G401.6 (cell line): Measurements from ENCODE around the gene TNS3.
"Not testable (repeated sequence)": the region's sequence is repeated elsewhere in the genome, so short reads cannot be mapped to it uniquely, and the experiment has no call there.

Source experiments
- FAIRE-seq: peaks from 2 replicates; lab custom pipeline; 2012; peaks lifted over from hg19 to GRCh38; lab: Jason Lieb, UNC

Gene TNS3

DNA sequence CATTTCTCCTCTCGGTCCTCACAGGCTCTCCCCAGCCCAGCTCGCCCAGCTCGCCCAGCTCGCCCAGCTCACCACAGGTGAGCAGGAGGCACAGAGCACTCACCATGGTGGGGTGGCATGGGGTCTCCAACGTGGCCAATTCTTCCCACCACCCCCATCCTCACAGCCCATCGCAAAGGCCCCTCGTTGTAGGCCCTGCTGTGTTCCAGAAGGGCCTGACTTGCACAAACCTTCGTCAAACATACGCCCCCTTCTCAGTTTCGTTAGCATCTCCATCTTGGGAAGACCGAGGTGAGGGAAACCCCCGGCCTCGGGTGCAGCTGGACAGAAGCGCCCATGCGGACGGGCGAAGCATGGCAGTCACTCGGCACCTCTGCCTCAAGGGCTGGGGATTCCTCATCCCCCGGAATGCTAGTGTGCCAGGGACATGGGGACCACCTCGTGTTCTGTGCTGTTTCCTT, 304.6 kb downstream of the TNS3 start:
- FAIRE-seq: no peak

DNA sequence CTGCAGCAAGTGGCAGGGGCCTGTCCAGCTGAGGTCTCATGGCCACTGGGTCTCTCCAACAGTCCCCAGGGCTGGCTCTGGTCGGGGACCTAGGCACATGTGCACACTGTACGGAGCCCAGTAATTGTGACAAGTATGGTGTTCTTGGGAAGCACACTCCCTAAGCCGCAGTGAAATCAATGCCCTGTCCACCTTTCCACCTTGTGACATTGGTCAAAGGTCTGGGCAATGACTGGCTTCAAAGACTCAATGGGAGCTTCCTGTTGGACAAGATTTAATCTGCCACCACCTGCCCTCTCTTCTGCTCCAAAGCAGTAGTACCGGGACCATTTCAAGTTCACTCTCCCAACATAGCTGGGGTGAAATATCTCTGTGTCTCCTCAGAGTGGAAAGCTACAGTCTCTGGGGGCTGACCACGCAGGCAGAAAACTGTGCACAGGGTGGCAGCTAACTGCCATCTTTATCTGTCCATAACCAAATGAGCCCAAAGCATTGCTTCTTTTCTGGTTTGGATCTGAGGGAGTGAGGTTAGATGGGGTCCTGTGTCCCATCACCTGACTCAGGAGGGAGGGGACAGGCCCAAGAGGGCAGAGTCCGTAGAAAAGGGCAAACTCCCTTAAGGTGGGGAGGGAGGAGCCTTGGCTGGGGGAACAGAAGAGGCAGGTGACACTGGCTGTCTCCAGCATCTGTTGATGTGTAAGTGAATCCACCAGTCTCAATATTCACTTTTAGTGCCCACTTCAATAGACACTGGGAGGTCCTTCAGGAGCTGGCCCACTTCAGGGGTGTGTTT, 307.7 kb downstream of the TNS3 start:
- FAIRE-seq: no peak

GRCh38 chr7:47273088-47273487, 308.8 kb downstream of the TNS3 start:
- no peak for FAIRE-seq

DNA sequence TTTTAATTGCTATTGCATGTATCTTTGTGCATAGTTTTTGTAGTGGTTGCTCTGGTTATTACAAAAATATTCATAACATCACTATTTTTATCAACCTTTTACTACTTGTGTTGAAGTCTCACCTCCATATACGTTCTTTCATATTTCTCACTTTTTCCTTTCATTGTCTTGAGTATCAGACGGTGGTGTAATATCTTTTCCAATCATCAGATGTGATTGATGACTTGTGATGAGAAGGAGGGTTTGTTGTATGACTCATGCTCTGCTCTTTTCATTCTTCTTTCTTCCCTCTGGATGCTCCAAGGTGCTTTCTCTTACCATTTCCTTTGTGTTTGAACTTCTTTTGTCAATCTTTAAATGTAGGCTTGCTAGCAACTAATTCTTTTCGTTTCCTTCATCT, 310.2 kb downstream of the TNS3 start:
- FAIRE-seq: no peak

DNA sequence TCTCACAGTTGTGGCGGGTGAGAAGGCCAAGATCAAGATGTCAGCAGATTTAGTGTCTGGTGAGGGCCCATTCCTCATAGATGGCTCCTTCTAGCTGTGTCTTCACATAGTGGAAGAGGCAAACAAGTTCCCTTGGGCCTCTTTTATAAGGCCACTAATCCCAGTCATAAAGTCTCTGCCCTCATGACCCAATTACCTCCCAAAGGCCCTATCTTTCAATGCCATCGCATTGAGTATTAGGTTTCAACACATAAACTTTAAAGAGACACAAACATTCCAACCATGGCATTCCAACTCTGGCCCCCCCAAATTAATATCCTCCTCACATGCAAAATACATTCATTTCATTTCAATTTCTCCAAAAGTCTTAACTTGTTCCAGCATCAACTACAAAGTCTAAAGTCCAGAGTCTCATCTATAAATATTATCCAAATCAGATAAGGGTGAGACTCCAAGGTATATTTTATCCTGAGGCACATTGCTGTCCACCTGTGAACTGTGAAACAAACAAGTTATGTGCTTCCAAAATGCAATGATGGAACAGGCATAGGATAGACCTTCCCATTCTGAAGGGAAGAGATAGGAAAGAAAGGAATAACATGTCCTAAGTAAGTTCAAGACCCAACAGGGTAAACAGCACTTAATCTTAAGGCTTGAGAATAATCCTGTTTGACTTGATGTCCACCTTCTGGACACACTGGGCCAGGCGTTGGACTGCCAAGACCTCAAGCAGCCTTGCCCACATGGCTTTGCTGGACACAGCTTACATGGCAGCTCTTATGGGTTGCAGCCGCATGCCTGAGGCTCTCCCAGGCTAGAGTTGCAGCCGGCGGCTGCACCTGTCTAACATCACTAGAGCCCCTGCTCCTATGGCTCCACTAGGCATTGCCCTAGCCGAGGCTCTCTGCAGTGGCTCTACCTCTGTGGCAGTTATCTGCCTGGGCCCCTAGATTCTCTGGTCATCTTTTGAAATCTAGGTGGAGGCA, 312.8 kb downstream of the TNS3 start:
- no peak for FAIRE-seq

- FAIRE-seq: no peak
Observed at GRCh38 chr7:47267346-47267745, 314.6 kb downstream of the TNS3 start.

DNA sequence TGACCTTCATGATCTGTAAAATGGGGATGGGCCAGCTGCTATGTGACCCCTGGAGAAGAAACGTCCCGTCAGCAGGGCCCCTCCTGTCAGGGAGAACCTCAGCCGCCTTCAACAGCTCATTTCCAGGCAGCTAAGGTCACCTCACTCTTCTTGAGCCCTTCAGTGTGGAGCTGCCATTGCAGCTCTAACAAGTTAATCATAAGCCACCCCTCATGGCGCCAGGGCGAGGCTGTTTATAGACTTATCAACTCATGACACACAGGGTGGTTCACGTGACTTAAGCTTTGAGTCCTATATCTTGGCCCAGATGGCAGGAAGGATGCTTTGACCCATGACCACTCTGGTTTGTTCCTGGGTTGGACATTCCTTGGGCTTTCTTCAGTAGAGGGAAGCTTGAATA, 315.1 kb downstream of the TNS3 start:
- no peak for FAIRE-seq

- peak; percentile 89 for FAIRE-seq
Observed at GRCh38 chr7:47266131-47266706, 315.7 kb downstream of the TNS3 start.

GRCh38 chr7:47265621-47266020, 316.3 kb downstream of the TNS3 start:
- FAIRE-seq: no peak

DNA sequence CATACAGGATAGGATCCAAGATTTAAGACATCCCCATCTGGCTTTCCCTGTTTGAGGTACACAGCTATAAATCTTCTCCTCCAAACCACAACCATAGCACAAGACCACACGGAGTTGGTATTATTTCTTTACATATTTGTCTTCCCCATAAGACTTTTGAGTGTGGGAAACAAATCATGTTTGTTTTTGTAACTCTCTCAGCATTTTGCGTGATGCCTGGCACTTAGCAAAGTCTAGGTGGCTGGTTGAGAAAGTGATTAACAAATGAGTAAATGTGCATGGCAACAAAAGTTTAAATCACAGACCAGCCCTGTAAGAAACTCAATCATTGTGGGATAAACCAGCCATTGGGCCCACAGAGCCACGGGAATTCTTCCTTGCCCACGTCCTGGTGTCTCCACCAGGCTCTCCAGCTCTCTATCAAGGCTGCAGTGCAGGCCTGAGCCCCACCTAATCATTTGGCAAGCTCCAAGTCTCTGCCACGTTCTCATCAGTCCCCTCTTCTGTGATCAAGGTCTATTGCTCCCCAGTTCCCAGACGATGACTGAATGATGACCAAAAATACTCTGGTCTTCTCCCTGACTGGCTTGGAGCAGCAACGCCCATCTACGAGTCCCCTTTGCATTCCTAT, 317.8 kb downstream of the TNS3 start:
- FAIRE-seq: no peak

DNA sequence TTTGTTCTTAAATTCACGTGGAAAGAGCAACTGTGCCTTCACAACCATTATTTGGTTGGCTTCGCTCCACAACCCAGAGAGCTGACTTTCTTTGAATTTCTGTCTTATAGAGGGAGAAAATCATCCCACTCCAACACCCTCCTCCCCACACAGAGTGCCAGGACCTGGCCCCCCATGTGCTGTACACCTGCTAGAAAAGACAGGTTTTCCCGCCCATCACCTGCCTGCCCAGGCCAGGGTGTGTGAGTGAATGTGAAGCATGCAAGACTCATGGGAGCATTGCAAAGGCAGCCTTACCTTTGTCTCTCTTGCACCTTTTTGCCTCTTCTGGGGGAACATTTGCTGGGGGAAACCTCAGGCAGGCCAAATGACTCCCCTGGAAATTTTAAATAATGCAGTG, 319.0 kb downstream of the TNS3 start:
- no peak for FAIRE-seq

- not testable (repeated sequence) for FAIRE-seq
Observed at GRCh38 chr7:47262160-47262559, 319.8 kb downstream of the TNS3 start.

DNA sequence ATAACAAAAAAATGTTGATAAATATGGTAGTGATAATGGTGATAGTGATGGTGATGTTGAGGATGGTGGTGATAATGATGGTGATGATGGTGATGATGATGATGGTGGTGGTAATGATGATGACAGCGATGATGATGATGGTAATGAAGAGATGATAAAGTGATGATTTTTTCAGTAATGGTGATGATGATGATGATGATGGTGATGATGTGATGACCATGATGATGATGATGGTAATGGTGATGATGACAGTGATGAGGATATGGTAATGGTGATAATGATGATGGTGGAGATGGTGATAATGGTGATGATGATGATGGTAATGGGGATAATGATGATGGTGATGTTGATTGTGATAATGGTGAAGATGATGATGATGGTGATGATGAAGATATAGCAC, 321.6 kb downstream of the TNS3 start:
- FAIRE-seq: no peak

GRCh38 chr7:47259682-47260081, 322.2 kb downstream of the TNS3 start:
- FAIRE-seq: no peak

DNA sequence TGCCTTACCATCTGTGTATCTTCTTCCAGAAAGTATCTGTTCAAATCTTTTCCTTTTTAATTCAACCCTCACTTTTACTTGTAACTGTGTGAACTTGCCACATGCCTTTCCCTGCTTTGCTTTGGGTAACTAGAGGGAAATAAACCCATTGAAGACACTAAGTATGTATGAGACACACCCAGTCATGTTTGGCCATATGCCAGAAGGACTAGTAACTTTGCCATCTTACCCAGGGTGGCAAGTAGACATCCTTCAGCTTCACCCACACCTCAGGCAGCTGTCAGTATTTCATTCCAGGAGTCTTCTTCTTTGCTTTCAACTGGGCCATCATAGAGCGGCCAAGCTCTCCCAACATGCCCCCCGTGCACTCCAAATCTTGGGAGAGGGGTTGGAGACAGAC, 323.1 kb downstream of the TNS3 start:
- no peak for FAIRE-seq

DNA sequence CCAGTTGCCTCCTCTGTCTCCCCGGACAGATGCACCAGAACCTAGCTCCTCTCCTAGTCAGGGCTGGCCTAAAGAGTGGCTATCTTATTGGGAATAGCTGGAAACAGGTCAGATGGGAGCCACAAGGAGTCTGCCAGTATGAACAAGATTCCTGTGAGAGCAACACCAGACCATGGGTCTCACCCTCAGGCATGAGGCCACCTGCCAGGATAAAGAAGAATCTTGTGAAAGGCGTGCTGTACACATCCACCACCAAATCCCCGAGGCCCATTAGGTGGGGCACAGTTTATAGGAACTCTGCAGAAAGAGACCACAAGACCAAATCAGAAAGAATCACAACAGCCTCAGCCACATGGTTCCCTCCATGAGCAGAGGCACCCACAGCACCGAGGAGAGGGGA, 325.9 kb downstream of the TNS3 start:
- FAIRE-seq: no peak

DNA sequence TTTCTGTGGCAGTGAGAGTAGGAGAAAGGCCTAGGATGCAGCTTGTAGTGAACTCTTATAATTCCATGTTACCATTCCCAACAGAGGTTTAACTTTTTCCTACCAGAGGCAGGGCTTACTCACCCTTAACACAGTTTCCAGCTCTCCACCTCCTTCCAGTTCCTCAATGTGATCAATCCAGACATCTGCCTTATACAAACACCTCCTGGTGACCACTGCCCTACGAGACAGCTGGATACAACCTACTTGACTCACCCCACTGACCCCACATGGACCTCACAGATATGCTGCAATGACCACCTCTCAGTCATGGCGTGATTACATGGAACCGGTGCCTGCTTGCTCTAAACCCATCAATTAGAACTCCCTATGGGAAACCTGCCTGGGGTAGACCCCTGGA, 326.5 kb downstream of the TNS3 start:
- FAIRE-seq: no peak

DNA sequence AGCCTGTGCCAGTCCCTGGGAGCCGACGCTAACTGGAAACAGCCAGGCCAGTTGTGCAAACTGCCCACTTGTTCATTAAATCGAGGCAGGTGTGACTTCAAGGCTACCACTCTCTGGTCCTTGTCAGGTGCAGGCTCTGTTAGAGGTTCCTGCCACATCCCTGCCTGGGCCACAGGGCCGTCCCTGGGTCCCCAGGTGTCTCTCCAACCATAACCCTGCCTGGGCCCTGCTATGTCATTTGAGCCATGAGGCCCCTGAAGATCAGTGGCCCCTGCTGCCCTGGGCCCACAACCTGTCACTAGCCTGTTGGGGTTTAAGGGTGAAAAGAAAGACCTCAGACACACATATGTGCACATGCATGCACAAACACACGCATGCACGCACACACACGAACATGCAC, 326.9 kb downstream of the TNS3 start:
- no peak for FAIRE-seq

DNA sequence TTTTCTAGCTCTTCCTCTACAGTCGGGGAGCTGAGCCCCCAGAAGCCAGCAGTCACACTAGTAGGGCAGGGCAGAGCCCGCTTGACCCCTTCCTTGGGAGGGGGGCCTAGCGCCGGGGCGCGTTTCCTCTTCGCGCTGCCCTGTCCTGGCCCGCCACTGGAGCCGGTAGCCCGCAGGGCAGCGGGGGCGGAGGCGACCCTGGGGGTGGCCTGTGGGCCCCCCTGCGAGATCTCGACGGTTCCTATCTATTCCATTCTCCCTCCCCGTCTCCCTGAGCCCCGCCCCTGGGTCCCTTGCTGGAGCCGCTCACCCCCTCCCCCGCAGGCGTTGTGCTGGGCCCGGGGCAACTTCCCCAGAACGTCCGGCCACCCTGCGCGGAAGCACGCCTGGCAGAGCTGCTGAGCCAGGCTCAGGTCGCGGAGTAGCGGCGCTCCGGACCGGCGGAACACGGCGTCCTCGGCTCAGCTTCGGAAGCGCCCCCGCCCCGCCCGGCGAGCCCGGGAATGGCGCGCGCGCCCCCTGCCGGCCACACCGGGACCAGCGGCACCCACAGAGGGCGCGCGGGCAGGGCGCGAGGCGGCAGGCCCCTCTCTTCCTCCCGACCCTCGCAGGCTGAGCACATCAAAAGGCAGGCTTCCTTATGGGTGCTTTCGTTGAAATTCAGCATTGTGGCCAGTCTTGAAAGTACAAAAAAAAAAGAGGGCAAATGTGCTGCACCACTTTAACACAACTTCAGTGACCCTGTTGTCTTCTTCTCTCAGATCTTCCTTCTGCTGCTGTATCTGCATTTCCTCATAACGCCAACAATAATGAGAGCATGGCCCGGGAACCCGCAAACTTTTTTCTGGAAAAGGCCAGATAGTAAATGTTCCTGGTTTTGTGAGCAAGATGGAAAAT, 327.6 kb downstream of the TNS3 start:
- no peak for FAIRE-seq

DNA sequence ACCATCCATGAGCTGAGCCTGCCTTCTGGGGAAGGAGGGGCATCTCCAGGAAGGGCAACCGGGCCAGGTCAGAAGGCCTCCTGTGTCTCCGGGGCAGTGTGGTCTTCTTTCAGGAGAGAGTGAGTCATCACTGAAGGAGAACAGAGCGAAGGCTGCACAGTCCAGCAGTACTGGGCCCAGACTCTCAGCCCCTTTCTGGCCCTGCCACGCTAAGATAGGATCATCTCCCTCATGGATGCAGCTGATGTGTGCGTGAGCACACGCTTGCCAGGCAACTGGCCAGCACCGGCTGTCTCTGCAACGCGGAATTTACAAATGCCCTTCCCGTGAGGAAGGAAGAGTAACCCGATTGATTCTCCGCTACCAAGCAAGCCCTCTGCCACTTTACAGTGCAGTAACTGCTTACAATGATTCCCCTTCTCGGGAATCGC, 328.2 kb downstream of the TNS3 start:
- no peak for FAIRE-seq

GRCh38 chr7:47252675-47253074, 329.2 kb downstream of the TNS3 start:
- no peak for FAIRE-seq
